Right lobe of liver (tissue), 6 donors: Measurements from ENCODE around the gene ZBTB9. TPM values are rescaled to one million over a fixed set of nuclear protein-coding genes. Genes with fewer than 3 reads are reported as not detected.

Experiments used
- ATAC-seq, 4 donors: fragments of 200-7000 bp; cut with Tn5 transposase; one replicate each; pipeline ENCODE4 v1.9.1; 2020; ENCODE audit warnings: mild to moderate bottlenecking in 4 of 4, moderate library complexity in 4 of 4
- DNase-seq, 3 donors: peaks; one replicate each; pipeline ENCODE4 v3.0.0-alpha.2; 2020
- H3K27ac ChIP-seq, 3 donors: fragments of 200-600 bp; one replicate each; pipeline ENCODE4 v1.8.0; 2022
- H3K27me3 ChIP-seq, 2 donors: fragments of 200-600 bp; one replicate each; pipeline ENCODE4 v1.8.0; 2022
- H3K36me3 ChIP-seq, 4 donors: fragments of 200-600 bp; sonication (generic) in 1 of 4; one replicate each; pipeline versions ENCODE4 v1.5.1 to v1.8.0; 2017 to 2022; ENCODE audit warnings: control low read depth in 1 of 4
- H3K4me1 ChIP-seq, 4 donors: fragments of 200-600 bp; sonication (generic) in 1 of 4; one replicate each; pipeline versions ENCODE4 v1.5.1 to v1.8.0; 2017 to 2022; ENCODE audit warnings: control low read depth in 1 of 4
- H3K4me3 ChIP-seq, 3 donors: fragments of 200-600 bp; one replicate each; pipeline ENCODE4 v1.8.0; 2022
- H3K9me3 ChIP-seq, 4 donors: fragments of 200-600 bp; sonication (generic) in 1 of 4; one replicate each; pipeline versions ENCODE4 v1.5.1 to v1.8.0; 2017 to 2022; ENCODE audit warnings: control low read depth in 1 of 4
- POLR2A ChIP-seq: fragments of 450-650 bp; IDR thresholded peaks from one replicate; pipeline ENCODE4 v1.6.1; 2017; ENCODE audit warnings: antibody characterized with exemption, mild to moderate bottlenecking
- WGBS: methylation state at CpG from one replicate; pipeline ENCODE4 v1.1.6; 2018; ENCODE audit warnings: low coverage, low lambda C conversion rate; ENCODE audit not compliant: insufficient coverage; ENCODE audit errors: missing lambda C conversion rate; 5-methylcytosine and 5-hydroxymethylcytosine counted together
- intact Hi-C, 2 donors: fragments of 100-400 bp; cut with DNase I; formaldehyde crosslinking; loops; one replicate each; pipeline versions ENCODE4 v1.11.2 to v1.14.1; 2022
- total RNA-seq, 6 experiments: library from RNA; depleted of rRNA in 2 of 6; stranded (reverse); fragments of >200 nt in 2 of 6; fragmentation: NEBNext Ultra II Directional in 3 of 6; extraction: Animal tissue kit (Norgen Biotek cat#: 25700) in 3 of 6; gene quantifications; one replicate each; pipeline versions ENCODE4 v1.1.0 to v1.2.4, GENCODE V29; 2016 to 2023
- TF ChIP-seq, protein P1 (sequence below), 4 donors: fragments of 200-600 bp in 3 of 4; fragments of 450-650 bp in 1 of 4; IDR thresholded peaks; one replicate each; pipeline versions ENCODE4 v1.5.1 to v1.8.0; 2016 to 2022; ENCODE audit warnings: antibody characterized with exemption in 4 of 4, mild to moderate bottlenecking in 2 of 4
- donor health status: DM: no; HTN: yes; CAD: no.
- donor health status: DM: no; HTN: no; CAD: no.
- donor health status: DM: no; HTN: no; CAD: no.
- donor health status: DM: no; HTN: yes; CAD: no.
- donor health status: DM: no; HTN: yes; CAD: no.

ZBTB9 gene
- total RNA-seq, 6 experiments from 2014 or later = 2.5 to 3.8 (median 2.9) TPM

GRCh38 chr6:33412140-33413009 is 42.0 kb upstream of the ZBTB9 start:
- no peak for DNase-seq
- peak overlapping the region in 1 of 3 donors; percentile 100 for H3K4me3 ChIP-seq
- no peak overlapping the region for H3K27ac ChIP-seq
- intact Hi-C loops = no loop called here
- TF ChIP-seq, protein P1, sequence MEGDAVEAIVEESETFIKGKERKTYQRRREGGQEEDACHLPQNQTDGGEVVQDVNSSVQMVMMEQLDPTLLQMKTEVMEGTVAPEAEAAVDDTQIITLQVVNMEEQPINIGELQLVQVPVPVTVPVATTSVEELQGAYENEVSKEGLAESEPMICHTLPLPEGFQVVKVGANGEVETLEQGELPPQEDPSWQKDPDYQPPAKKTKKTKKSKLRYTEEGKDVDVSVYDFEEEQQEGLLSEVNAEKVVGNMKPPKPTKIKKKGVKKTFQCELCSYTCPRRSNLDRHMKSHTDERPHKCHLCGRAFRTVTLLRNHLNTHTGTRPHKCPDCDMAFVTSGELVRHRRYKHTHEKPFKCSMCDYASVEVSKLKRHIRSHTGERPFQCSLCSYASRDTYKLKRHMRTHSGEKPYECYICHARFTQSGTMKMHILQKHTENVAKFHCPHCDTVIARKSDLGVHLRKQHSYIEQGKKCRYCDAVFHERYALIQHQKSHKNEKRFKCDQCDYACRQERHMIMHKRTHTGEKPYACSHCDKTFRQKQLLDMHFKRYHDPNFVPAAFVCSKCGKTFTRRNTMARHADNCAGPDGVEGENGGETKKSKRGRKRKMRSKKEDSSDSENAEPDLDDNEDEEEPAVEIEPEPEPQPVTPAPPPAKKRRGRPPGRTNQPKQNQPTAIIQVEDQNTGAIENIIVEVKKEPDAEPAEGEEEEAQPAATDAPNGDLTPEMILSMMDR (IDR thresholded peaks at IDR 0.05) = no peak
- H3K9me3 ChIP-seq = no peaks in the 10 kb centered on the region
- H3K27me3 ChIP-seq = no peaks in the 10 kb centered on the region
- 98% methylated on average over 5 of the region's 10 CpGs for WGBS
- peaks cover 0 to 18% (median 7%) of the 10 kb centered on the region in 4 donors for H3K4me1 ChIP-seq
- no peak for ATAC-seq
- H3K36me3 ChIP-seq = peaks cover 0 to 22% (median 2%) of the 10 kb centered on the region in 4 donors

- DNase-seq = no peak
- no peak overlapping the region for H3K4me3 ChIP-seq
- H3K36me3 ChIP-seq = peaks cover 0 to 22% (median 2%) of the 10 kb centered on the region in 4 donors
- peaks cover 0 to 19% (median 7%) of the 10 kb centered on the region in 4 donors for H3K4me1 ChIP-seq
- ATAC-seq = no peak
- intact Hi-C loops = no loop called here
- no peak overlapping the region for H3K27ac ChIP-seq
- 90% methylated on average over 12 of the region's 14 CpGs for WGBS
- H3K27me3 ChIP-seq = no peaks in the 10 kb centered on the region
- no peak for TF ChIP-seq POLR2A
- TF ChIP-seq, protein P1 (IDR thresholded peaks at IDR 0.05) = no peak
- no peaks in the 10 kb centered on the region for H3K9me3 ChIP-seq
These were observed 40.9 kb upstream of the ZBTB9 start for GRCh38 chr6:33413241-33414120.

DNA sequence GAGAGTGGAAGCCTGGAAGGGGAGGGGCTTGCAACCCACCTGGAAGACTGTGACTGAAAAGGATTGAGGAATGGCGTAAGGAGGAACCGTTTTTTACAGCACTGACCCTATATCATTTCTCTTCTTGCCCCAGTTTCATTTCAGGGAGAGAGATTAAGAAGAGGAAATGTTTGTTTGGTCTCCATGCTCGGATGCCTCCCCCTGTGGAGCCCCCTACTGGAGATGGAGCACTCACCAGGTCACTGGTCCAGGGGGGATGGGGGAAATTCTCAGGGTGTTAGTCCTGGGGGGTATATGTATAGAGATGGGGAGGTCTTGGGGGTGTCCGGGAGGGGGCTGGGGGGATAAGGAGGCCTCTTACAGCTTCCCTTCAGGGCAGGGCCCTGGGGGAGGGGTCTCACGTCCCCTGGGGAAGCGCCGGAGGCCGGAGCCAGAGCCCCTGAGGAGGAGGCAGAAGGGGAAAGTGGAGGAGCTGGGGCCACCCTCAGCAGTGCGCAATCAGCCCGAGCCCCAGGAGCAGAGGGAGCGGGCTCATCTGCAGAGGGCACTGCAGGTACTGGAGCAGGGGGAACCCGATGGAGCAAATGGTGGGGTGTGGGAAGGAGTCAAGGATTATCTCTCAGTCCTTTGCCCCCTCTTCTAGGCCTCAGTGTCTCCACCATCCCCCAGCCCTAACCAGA is 39.6 kb upstream of the ZBTB9 start:
- Histone ChIP-seq H3K27ac (no peak overlapping the region), H3K4me1 (peaks cover 0 to 22% (median 7%) of the 10 kb centered on the region in 4 donors)

DNA sequence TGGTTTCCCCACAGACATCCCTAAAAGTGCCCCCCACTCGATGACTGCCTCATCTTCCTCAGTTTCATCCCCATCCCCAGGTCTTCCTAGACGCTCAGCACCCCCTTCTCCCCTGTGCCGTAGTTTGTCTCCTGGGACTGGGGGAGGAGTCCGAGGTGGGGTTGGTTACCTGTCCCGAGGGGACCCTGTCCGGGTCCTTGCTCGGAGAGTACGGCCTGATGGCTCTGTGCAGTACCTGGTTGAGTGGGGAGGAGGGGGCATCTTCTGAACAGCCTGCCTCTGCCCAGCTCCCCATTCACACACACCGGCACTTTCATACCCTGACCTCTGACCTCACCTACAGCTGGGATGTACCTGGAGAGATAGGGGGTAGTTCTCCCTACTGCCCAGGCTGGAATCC is 38.5 kb upstream of the ZBTB9 start:
- no peak for TF ChIP-seq POLR2A
- TF ChIP-seq, protein P1 (IDR thresholded peaks at IDR 0.05) = no peak
- 83% methylated on average over 9 of the region's 9 CpGs for WGBS
- Histone ChIP-seq H3K36me3 (peaks cover 0 to 22% (median 2%) of the 10 kb centered on the region in 4 donors), H3K4me3 (no peak overlapping the region), H3K27ac (no peak overlapping the region), H3K9me3 (no peaks in the 10 kb centered on the region), H3K4me1 (peaks cover 0 to 22% (median 7%) of the 10 kb centered on the region in 4 donors), H3K27me3 (no peaks in the 10 kb centered on the region)
- intact Hi-C loops = no loop called here
- no peak for DNase-seq
- no peak for ATAC-seq

More for the DNA sequence above, 39.6 kb upstream of the ZBTB9 start:
- WGBS = 57% methylated on average over 5 of the region's 12 CpGs
- Histone ChIP-seq H3K4me3 (no peak overlapping the region), H3K36me3 (peaks cover 0 to 22% (median 2%) of the 10 kb centered on the region in 4 donors), H3K27me3 (no peaks in the 10 kb centered on the region), H3K9me3 (no peaks in the 10 kb centered on the region)
- intact Hi-C loops = no loop called here
- no peak for ATAC-seq
- no peak for DNase-seq
- no peak for TF ChIP-seq POLR2A
- TF ChIP-seq, protein P1 (IDR thresholded peaks at IDR 0.05) = peak in 1 of 4 donors; percentile 5
